Measurements from ENCODE around the gene TOMM20L. TPM values are rescaled to one million over a fixed set of nuclear protein-coding genes. Genes with fewer than 3 reads are reported as not detected.

The TOMM20L gene
- total RNA-seq, 1 donor from 2014 or later: not detected

DNA sequence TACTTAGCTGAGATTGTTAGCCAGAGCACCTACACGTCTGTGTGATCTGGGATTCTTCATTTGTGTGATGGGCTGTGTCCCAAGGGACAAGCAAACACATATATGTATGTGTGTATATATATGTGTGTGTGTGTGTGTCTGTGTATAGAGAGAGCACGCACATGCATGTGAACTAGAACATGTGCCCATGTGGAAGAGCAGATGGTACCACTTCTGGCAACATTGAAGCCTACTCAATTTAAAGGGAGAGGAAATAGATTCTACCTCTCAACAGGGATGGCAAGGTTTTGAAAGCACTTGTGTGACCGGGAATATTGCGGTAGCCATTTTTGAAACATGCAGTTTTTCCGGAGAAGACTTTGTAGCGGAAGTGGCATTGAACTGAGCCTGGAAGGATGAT lies 1.4 kb downstream of the TOMM20L start:
- DNase-seq (ENCODE audit: low read depth): no peak
- no peaks in the 10 kb centered on the region for H3K27me3 ChIP-seq (ENCODE audit: control insufficient read depth, insufficient read depth, low read length)
- no peaks in the 10 kb centered on the region for H3K36me3 ChIP-seq (ENCODE audit: control insufficient read depth, insufficient read depth, low read length)
- TF ChIP-seq, protein P1, sequence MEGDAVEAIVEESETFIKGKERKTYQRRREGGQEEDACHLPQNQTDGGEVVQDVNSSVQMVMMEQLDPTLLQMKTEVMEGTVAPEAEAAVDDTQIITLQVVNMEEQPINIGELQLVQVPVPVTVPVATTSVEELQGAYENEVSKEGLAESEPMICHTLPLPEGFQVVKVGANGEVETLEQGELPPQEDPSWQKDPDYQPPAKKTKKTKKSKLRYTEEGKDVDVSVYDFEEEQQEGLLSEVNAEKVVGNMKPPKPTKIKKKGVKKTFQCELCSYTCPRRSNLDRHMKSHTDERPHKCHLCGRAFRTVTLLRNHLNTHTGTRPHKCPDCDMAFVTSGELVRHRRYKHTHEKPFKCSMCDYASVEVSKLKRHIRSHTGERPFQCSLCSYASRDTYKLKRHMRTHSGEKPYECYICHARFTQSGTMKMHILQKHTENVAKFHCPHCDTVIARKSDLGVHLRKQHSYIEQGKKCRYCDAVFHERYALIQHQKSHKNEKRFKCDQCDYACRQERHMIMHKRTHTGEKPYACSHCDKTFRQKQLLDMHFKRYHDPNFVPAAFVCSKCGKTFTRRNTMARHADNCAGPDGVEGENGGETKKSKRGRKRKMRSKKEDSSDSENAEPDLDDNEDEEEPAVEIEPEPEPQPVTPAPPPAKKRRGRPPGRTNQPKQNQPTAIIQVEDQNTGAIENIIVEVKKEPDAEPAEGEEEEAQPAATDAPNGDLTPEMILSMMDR (IDR thresholded peaks at IDR 0.05; ENCODE audit: insufficient read depth, low read length, poor library complexity, severe bottlenecking): no peak
- no peak overlapping the region for H3K4me3 ChIP-seq (ENCODE audit: low read depth, low read length)

DNA sequence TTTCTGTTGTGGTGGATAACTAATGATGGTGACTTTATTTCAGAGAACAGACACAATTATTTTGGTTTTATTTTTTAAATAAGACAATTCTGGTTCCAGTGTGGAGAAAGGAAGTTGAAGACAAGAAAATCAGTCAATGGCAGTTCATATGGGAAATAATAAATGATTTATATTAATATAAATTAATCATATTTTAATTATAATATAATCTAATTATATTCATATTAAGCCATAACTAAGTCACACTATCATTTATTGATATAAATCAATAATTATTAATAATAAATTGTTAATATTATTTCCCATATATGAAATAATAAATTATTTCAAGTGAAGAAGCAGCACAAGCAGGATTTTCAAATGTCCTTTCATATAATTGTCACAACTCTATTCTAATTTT lies 2.8 kb downstream of the TOMM20L start:
- Histone ChIP-seq H3K4me3 (ENCODE audit: low read depth, low read length) (no peak overlapping the region), H3K36me3 (ENCODE audit: control insufficient read depth, insufficient read depth, low read length) (no peaks in the 10 kb centered on the region), H3K27me3 (ENCODE audit: control insufficient read depth, insufficient read depth, low read length) (no peaks in the 10 kb centered on the region)
- TF ChIP-seq, protein P1 (IDR thresholded peaks at IDR 0.05; ENCODE audit: insufficient read depth, low read length, poor library complexity, severe bottlenecking): no peak
- no peak for DNase-seq (ENCODE audit: low read depth)

DNA sequence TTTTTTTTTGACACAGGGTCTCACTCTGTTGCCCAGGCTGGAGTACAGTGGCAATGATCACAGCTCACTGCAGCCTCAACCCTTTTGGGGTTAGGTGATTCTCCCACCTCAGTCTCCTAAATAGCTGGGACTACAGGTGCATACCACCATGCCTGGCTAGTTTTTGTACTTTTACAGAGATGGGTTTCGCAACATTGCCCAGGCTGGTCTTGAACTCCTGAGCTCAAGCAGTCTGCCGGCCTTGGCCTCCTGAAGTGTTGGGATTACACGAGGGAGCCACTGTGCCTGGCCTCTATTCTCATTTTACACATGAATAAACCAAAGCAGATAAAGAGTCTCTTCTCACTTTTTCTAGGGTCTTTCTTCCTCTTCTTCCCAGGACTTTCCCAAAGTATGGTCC lies 3.2 kb downstream of the TOMM20L start:
- DNase-seq (ENCODE audit: low read depth): no peak
- H3K36me3 ChIP-seq (ENCODE audit: control insufficient read depth, insufficient read depth, low read length): no peaks in the 10 kb centered on the region
- TF ChIP-seq, protein P1 (IDR thresholded peaks at IDR 0.05; ENCODE audit: insufficient read depth, low read length, poor library complexity, severe bottlenecking): no peak
- H3K4me3 ChIP-seq (ENCODE audit: low read depth, low read length): no peak overlapping the region
- no peaks in the 10 kb centered on the region for H3K27me3 ChIP-seq (ENCODE audit: control insufficient read depth, insufficient read depth, low read length)

DNA sequence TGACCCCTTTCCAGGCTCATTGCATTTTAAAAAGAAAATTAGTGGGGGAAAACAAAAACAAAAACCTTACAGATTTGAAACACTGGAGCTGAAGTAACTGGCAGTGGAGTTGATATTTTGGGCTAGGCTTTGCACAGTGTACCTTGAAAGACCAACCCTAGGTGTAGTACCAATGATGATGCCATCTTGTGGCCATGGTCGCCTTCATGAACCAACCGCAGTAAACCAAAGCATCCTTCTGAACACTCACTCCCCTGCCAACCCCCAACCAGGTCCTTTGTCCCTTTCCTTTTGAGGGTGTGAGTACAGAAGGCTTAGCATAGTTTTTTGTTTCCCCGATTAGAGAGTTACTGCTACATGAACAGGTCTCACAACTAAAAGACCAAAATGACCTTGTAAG lies 5.9 kb downstream of the TOMM20L start:
- TF ChIP-seq, protein P1 (IDR thresholded peaks at IDR 0.05; ENCODE audit: insufficient read depth, low read length, poor library complexity, severe bottlenecking): no peak
- Histone ChIP-seq H3K36me3 (ENCODE audit: control insufficient read depth, insufficient read depth, low read length) (no peaks in the 10 kb centered on the region), H3K27me3 (ENCODE audit: control insufficient read depth, insufficient read depth, low read length) (no peaks in the 10 kb centered on the region), H3K4me3 (ENCODE audit: low read depth, low read length) (no peak overlapping the region)
- DNase-seq (ENCODE audit: low read depth): no peak

DNA sequence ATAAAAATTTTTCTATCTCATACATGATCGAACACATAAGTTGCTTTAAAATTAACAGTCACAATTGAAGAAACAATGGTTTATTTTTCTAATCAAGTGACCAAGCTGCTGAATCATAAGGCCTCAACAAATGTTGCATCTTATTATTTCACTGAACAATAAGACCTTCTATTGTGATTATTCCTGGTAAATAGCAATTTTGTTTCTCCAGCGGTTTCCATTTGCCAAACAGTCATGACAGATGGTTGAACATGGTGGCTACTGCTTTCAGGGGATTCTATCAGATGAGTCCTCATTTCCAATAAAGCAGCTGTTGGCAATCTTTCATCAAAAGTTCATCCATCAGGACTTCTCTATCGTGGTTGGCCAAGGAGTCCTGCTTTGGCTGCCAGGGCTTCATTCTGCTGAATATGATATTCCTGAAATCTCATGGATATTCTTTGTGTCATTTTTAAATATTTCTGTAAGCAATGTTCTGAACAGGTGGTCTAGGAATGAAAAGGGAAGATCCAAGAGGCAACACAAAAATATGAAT lies 13.0 kb downstream of the TOMM20L start:
- DNase-seq (ENCODE audit: low read depth): no peak
- TF ChIP-seq, protein P1 (IDR thresholded peaks at IDR 0.05; ENCODE audit: insufficient read depth, low read length, poor library complexity, severe bottlenecking): no peak
- no peak overlapping the region for H3K4me3 ChIP-seq (ENCODE audit: low read depth, low read length)
- no peaks in the 10 kb centered on the region for H3K27me3 ChIP-seq (ENCODE audit: control insufficient read depth, insufficient read depth, low read length)
- no peaks in the 10 kb centered on the region for H3K36me3 ChIP-seq (ENCODE audit: control insufficient read depth, insufficient read depth, low read length)

DNA sequence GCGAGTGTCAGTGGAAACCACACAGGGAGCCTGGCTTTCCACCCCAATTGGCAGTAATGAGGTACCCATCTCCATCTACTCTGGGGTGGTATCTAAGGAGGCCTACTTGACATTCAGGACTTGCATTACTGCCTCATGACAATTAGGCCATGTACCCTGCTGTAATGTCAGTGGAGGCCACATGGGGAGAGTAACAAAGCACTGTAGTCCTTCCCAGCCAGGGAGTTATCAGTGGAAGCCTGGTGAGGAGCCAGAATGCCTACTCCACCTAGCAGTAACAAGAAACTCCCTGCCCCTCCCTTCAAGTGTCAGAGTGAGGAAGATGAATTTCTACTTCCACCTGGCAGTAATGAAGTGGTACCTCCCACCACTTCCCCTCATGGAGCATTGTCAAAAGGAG lies 19.1 kb downstream of the TOMM20L start:
- no peak overlapping the region for H3K4me3 ChIP-seq (ENCODE audit: low read depth, low read length)
- TF ChIP-seq, protein P1 (IDR thresholded peaks at IDR 0.05; ENCODE audit: insufficient read depth, low read length, poor library complexity, severe bottlenecking): no peak
- no peak for DNase-seq (ENCODE audit: low read depth)
- H3K36me3 ChIP-seq (ENCODE audit: control insufficient read depth, insufficient read depth, low read length): no peaks in the 10 kb centered on the region
- H3K27me3 ChIP-seq (ENCODE audit: control insufficient read depth, insufficient read depth, low read length): no peaks in the 10 kb centered on the region

All from kidney epithelial cell (primary cell).